SK-N-SH (cell line): ENCODE results near the gene IDH3G. TPM values are rescaled to one million over a fixed set of nuclear protein-coding genes. Genes with fewer than 3 reads are reported as not detected.

ENCODE experiments used
- CTCF ChIA-PET: fragments of 300-600, 350-600 bp; formaldehyde crosslinking; extraction: SDS; loops from one replicate; lab custom pipeline; 2021; lab: Yijun Ruan, JAX
- POLR2A ChIA-PET: fragments of 350-600 bp; sonication (Branson Sonifier 250); formaldehyde crosslinking; extraction: SDS; loops from one replicate; lab custom pipeline; 2020; ENCODE audit warnings: antibody characterized with exemption, inconsistent platforms; lab: Yijun Ruan, JAX
- DNase-seq: peaks from one replicate; pipeline ENCODE4 v3.0.0; 2012
- H2AFZ ChIP-seq: fragments of 200-600 bp; sonication (generic); 2 replicates; pipeline ENCODE4 v1.8.1; 2016; ENCODE audit warnings: antibody characterized with exemption, mild to moderate bottlenecking, low read depth
- H3F3A ChIP-seq: fragments of 200-600 bp; sonication (generic); replicated peaks from 2 replicates; pipeline ENCODE3; 2016; ENCODE audit warnings: antibody characterized with exemption, mild to moderate bottlenecking; ENCODE audit not compliant: insufficient read depth
- H3K27ac ChIP-seq, 2 experiments: fragments of 200-500 bp in 1 of 2; fragments of 200-600 bp in 1 of 2; sonication (Bioruptor generic) in 1 of 2; sonication (generic), shearing (Covaris generic) in 1 of 2; 2 replicates each; pipeline versions ENCODE4 v1.5.1 to v1.6.1; 2014 to 2016; ENCODE audit warnings: low read depth in 2 of 2, inconsistent platforms in 1 of 2, low read length in 1 of 2, mild to moderate bottlenecking in 1 of 2, mixed read lengths in 1 of 2
- H3K27me3 ChIP-seq: fragments of 200-600 bp; sonication (generic), shearing (Covaris generic); 2 replicates; pipeline ENCODE4 v1.6.1; 2016; ENCODE audit warnings: mixed run types; ENCODE audit not compliant: insufficient read depth
- H3K36me3 ChIP-seq, 2 experiments: fragments of 200-500 bp in 1 of 2; fragments of 200-600 bp in 1 of 2; sonication (Bioruptor generic) in 1 of 2; sonication (generic) in 1 of 2; replicated peaks in 1 of 2; 2 replicates each; pipeline versions ENCODE3 to v1.5.1; 2014 to 2016; ENCODE audit warnings: low read length in 1 of 2, mild to moderate bottlenecking in 1 of 2; ENCODE audit not compliant: insufficient read depth in 2 of 2, control insufficient read depth in 1 of 2
- H3K4me1 ChIP-seq, 2 experiments: fragments of 200-500 bp in 1 of 2; fragments of 200-600 bp in 1 of 2; sonication (Bioruptor generic) in 1 of 2; sonication (generic), shearing (Covaris generic) in 1 of 2; 2 replicates each; pipeline versions ENCODE4 v1.5.1 to v1.6.1; 2014 to 2016; ENCODE audit warnings: low read depth in 1 of 2, low read length in 1 of 2, mixed run types in 1 of 2; ENCODE audit not compliant: insufficient read depth in 2 of 2, control insufficient read depth in 1 of 2
- H3K4me2 ChIP-seq: fragments of 200-600 bp; sonication (generic), shearing (Covaris generic); 2 replicates; pipeline ENCODE4 v1.6.1; 2017; ENCODE audit warnings: mixed run types
- H3K4me3 ChIP-seq, 2 experiments: fragments of 200-500 bp in 1 of 2; fragments of 200-600 bp in 1 of 2; sonication (Bioruptor generic) in 1 of 2; sonication (generic), shearing (Covaris generic) in 1 of 2; 2 replicates each; pipeline versions ENCODE4 v1.5.1 to v1.8.1; 2014 to 2016; ENCODE audit warnings: low read depth in 2 of 2, inconsistent platforms in 1 of 2, low read length in 1 of 2, mild to moderate bottlenecking in 1 of 2, mixed read lengths in 1 of 2, moderate library complexity in 1 of 2
- H3K79me2 ChIP-seq: fragments of 200-600 bp; sonication (generic); 2 replicates; pipeline ENCODE4 v1.8.1; 2017; ENCODE audit warnings: mild to moderate bottlenecking; ENCODE audit not compliant: insufficient read depth
- H3K9ac ChIP-seq: fragments of 200-600 bp; sonication (generic); 2 replicates; pipeline ENCODE4 v1.6.1; 2017; ENCODE audit warnings: mixed run types
- H3K9me2 ChIP-seq: fragments of 200-600 bp; sonication (generic); 2 replicates; pipeline ENCODE4 v1.6.1; 2017; ENCODE audit warnings: mixed run types
- H3K9me3 ChIP-seq: fragments of 200-600 bp; sonication (generic); 2 replicates; pipeline ENCODE4 v1.6.1; 2017; ENCODE audit warnings: mixed run types, mild to moderate bottlenecking, moderate library complexity
- H4K20me1 ChIP-seq: fragments of 200-600 bp; sonication (generic); 2 replicates; pipeline ENCODE4 v1.6.1; 2017; ENCODE audit warnings: mild to moderate bottlenecking, mixed run types; ENCODE audit not compliant: insufficient read depth
- EP300 ChIP-seq, 2 experiments: IDR thresholded peaks; 2 replicates each; pipeline versions ENCODE4 v1.4.0 to v1.6.1; 2012; ENCODE audit warnings: borderline replicate concordance in 1 of 2, low read depth in 1 of 2, low read length in 1 of 2
- IRF3 ChIP-seq: fragments of 150-350 bp; IDR thresholded peaks from 2 replicates; pipeline ENCODE4 v1.6.1; 2016; ENCODE audit warnings: mild to moderate bottlenecking, low read depth, low read length
- JUND ChIP-seq: IDR thresholded peaks from 2 replicates; pipeline ENCODE4 v1.4.0; 2012
- MEF2A ChIP-seq: IDR thresholded peaks from 2 replicates; pipeline ENCODE4 v1.4.0; 2012; ENCODE audit warnings: low read depth, borderline replicate concordance
- MXI1 ChIP-seq: IDR thresholded peaks from 2 replicates; pipeline ENCODE4 v1.6.1; 2012; ENCODE audit warnings: mild to moderate bottlenecking, low read depth, low read length, improper control_type of control experiment
- NRF1 ChIP-seq: IDR thresholded peaks from 2 replicates; pipeline ENCODE4 v1.6.1; 2012; ENCODE audit warnings: low read depth, mild to moderate bottlenecking, low read length
- POLR2AphosphoS5 ChIP-seq: IDR thresholded peaks from 2 replicates; pipeline ENCODE4 v1.6.1; 2012; ENCODE audit warnings: low read depth, low read length
- RAD21 ChIP-seq: IDR thresholded peaks from 2 replicates; pipeline ENCODE4 v1.6.1; 2012; ENCODE audit warnings: mild to moderate bottlenecking, low read length
- REST ChIP-seq: IDR thresholded peaks from 2 replicates; pipeline ENCODE4 v1.6.1; 2012; ENCODE audit warnings: mild to moderate bottlenecking, low read depth, low read length, moderate library complexity
- RFX5 ChIP-seq: IDR thresholded peaks from 2 replicates; pipeline ENCODE4 v1.6.1; 2012; ENCODE audit warnings: mild to moderate bottlenecking, improper control_type of control experiment, low read length
- SIN3A ChIP-seq: IDR thresholded peaks from 2 replicates; pipeline ENCODE4 v1.6.1; 2012; ENCODE audit warnings: low read depth, mild to moderate bottlenecking, low read length, moderate library complexity, borderline replicate concordance
- TCF12 ChIP-seq: IDR thresholded peaks from 2 replicates; pipeline ENCODE4 v1.4.0; 2012
- USF2 ChIP-seq: fragments of 150-350 bp; IDR thresholded peaks from 2 replicates; pipeline ENCODE4 v1.6.1; 2017; ENCODE audit warnings: antibody characterized with exemption, low read length, low read depth, borderline replicate concordance
- ZBTB33 ChIP-seq: IDR thresholded peaks from 2 replicates; pipeline ENCODE4 v1.4.0; 2012; ENCODE audit warnings: low read depth, borderline replicate concordance
- WGBS: methylation state at CpG from one replicate; pipeline ENCODE4 v1.1.6; 2017; ENCODE audit warnings: low lambda C conversion rate; 5-methylcytosine and 5-hydroxymethylcytosine counted together
- polyA plus RNA-seq, 3 experiments: library from polyadenylated mRNA; depleted of rRNA; stranded (reverse); fragments of >200 nt; gene quantifications; 2 replicates each; pipeline ENCODE4 v1.2.3, GENCODE V29; 2012

Gene IDH3G
- polyA plus RNA-seq, 1 of the 3 experiments (the other 2 are of a cell fraction) = 107 TPM

- H3K27ac ChIP-seq = no peak overlapping the region
- H3K9ac ChIP-seq = no peak overlapping the region
- H3K4me3 ChIP-seq = no peak overlapping the region
- H2AFZ ChIP-seq = no peak overlapping the region
- no peaks in the 10 kb centered on the region for H3K4me1 ChIP-seq
- 33% methylated on average over 1 of the region's 1 CpG for WGBS
- peaks cover 0 to 7% of the 10 kb centered on the region in 2 experiments for H3K36me3 ChIP-seq
- no peaks in the 10 kb centered on the region for H4K20me1 ChIP-seq
- POLR2A ChIA-PET = interaction anchor here (0.7 kb wide), 2 partner anchors 10 to 56 kb away, joined by 3 read pairs; no protein-coding TSS in a partner anchor
- TF ChIP-seq ZBTB33 = no peak
- no peak for TF ChIP-seq USF2
- TF ChIP-seq MXI1 = no peak
- TF ChIP-seq MEF2A = no peak
- TF ChIP-seq TCF12 = no peak
- no peak for TF ChIP-seq NRF1
- no peak for TF ChIP-seq RFX5
- no peak for TF ChIP-seq SIN3A
- no peak for TF ChIP-seq REST
- no peak for TF ChIP-seq IRF3
- TF ChIP-seq POLR2AphosphoS5 = no peak
- no peak for TF ChIP-seq EP300 (IDR thresholded peaks at IDR 0.05; ENCODE audit: borderline replicate concordance in 1 of 2, low read depth in 1 of 2, low read length in 1 of 2)
- no peak for TF ChIP-seq JUND
- TF ChIP-seq RAD21 = no peak
- peaks cover 4% of the 10 kb centered on the region; the same call in 1 of the 2 replicates for H3K27me3 ChIP-seq
- CTCF ChIA-PET = interaction anchor here (0.6 to 3.4 kb wide), 5 partner anchors 9 to 673 kb away, joined by 3 to 21 read pairs (median 6); partner anchors contain the start of gene PLXNB3
- no peak for DNase-seq
- H3K9me3 ChIP-seq = 0 out of 2 replicates have a peak, but pooled peaks cover 6% of the 10 kb centered on the region
- H3K4me2 ChIP-seq = no peak overlapping the region
- H3K79me2 ChIP-seq = no peaks in the 10 kb centered on the region
- H3K9me2 ChIP-seq = no peaks in the 10 kb centered on the region
- H3F3A ChIP-seq = no peaks in the 10 kb centered on the region
These were observed 39.0 kb downstream of the IDH3G start for GRCh38 chrX:153755136-153755535.
